Cerebellar cortex (tissue), 1 donor: ENCODE measurements around the gene MARS1.

Experiments used
- DNase-seq: peaks from one replicate; pipeline ENCODE4 v3.0.0-alpha.2; 2015; ENCODE audit warnings: low spot score

The MARS1 gene

GRCh38 chr12:57518176-57518919, 30.5 kb downstream of the MARS1 start:
- peak; percentile 53 for DNase-seq

GRCh38 chr12:57518920-57519795, 31.3 kb downstream of the MARS1 start:
- DNase-seq: no peak

DNA sequence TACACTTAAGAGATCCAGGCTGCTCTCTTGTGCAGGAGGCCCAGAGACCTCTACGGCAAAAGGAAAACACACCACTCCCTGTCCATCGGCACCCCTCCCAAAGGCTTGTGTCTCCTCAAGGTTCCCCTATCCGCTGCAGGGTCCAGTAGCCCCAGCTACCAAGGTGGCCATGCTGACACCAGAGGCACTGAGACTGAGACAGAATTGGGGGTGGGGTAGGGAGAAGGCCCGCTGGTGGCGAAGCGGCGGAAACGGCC, 31.9 kb downstream of the MARS1 start:
- peak; percentile 40 for DNase-seq

DNA sequence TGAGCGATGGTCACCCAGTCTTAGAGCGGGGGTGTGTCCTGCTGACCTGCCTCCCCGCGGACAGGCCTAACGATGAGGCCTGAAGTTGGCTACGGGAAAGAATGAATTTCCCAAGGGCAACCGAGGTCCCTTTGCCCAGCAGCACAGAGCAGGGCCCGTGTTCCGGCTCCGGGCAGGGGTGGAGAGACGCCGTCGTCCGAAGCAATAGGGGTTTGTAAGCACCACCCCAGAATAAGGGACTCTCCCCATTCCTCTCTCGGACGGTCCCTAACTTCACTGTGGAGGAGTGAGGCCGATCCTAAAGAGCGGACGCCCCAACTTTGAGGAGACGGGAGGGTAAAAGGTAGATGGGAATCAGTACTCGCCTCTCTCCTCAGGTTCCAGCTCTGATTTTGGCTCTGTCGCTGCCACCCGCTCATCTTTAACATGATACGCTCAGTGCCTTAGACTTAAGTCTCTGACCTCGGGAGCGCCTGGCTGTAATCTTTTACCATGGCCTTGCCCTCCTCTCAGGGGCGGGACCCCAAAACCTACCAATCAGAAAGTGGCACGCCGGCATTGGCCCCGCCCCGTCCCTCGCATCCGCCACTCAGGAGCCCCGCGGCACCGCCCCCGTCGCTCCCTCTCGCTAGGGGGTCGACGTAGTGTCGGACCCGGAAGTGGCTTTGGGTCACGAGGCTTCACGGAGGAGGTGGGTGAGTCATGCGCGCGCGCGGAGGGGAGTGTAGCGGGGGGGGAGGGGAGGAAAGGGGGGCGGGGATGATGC, 32.4 kb downstream of the MARS1 start, which contains the start of gene DDIT3:
Gene DDIT3, minus strand, starts transcription at position 462 of the 766 bp plus-strand sequence. CDS start 3,108 bp downstream, outside the sequence.
- DNase-seq: peak; percentile 98

DNA sequence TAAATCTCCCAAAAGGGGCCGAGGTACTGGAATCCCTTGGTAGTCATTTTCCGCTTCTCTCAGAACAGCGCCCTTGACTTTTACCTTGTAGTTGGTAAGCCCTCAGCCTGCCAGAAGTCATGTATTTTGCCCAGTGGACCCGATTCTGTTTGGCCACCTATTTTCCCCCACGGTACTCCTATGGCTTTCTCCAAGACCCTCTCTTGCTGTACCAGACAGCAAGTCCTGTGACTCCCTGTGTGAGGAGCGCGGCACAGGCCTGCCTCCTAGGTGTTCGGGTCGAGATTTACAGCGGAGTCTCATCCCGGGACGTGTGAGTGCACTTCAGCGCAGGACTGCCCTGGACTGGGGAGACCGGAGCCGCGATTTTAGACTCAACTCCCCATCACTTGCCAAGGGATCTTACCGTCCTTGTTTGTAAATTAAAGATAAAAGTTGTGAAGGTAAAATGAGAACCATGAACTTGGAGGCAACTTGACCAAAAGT, 33.7 kb downstream of the MARS1 start:
- DNase-seq: peak; percentile 80

GRCh38 chr12:57522011-57522886, 34.4 kb downstream of the MARS1 start, which contains the start of gene MBD6:
Gene MBD6, plus strand, starts transcription at chr12:57522824. Its CDS starts 1,480 bp downstream, at chr12:57524304.
- peak; percentile 86 for DNase-seq

DNA sequence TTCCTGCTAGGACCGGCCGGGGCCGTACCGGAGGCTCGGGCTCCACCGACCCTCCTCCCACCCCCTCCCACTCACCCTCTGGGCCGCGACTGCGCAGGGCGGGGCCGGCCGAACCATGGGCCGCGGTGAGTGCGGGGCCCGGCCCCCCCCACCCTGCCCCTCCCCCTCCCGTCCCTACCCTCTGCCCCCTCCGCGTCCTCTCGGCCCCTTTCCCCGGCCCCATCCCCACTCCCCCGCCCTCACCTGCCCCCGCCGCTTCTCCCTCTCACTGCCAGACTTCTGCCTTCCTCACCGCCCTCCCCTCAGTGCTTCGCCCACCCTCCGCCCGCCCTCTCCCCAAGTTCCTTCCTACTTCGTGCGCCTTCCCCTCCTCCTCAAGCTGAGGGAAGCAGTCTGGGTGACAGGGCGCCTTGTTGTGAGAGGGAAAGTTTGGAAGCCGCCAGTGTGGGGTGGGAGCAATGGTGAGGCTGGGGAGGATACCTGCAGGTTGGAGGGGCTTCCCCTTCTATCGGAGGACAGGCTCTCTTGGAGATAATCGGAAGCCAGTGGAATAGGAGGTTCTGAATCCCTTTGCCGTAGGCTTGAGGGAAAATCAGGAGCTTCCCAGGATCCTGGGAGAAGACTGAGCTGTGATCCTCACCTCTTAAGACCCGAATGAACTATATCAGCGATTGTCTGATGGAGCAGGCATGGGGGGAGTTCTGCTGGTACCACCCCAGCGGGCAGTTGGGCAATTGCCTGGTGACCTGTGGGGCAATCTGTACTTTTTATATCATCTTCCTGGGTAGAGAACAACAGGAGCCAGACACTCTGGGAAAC, 35.2 kb downstream of the MARS1 start:
- DNase-seq: peak; percentile 53

DNA sequence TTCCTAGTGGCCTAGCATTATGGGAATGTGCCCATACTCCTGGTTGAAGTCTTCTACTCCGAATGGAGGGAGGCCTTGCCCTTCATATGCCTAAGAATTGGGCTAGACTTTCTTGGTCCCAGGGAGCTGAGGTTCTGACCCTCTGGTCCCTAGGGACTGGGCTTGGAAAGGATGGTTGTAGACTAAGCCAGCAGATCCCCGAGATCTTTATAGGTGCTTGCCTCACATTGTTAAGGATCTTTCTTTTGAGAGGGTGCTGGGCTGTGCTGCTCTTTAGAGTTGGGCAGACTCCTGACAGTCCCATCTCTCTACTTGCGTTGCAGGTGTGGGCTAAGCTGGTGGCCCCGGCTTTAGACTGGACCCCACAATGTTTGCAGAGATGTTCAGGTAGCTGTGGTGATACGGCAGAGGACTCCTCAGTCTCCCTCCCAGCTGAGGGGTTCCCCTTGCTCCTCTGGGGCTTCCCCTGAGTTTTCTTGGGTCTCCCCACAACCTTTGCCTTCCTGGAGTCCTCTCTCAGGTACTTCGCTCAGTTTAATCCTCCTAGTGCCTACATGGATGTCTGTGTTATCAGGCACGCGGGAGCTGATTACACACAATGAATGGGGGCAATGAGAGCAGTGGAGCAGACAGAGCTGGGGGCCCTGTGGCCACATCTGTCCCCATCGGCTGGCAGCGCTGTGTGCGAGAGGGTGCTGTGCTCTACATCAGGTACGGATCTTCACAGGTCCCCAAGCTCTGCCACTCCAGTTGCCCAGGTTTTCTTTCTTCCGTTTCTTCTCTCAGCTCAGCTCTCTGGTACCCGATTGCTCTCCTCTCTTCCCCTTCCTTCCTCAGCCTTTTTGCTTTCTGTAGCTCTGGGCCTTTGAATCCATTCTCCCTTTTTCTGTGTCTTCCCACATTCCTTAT, 36.1 kb downstream of the MARS1 start:
- no peak for DNase-seq

DNA sequence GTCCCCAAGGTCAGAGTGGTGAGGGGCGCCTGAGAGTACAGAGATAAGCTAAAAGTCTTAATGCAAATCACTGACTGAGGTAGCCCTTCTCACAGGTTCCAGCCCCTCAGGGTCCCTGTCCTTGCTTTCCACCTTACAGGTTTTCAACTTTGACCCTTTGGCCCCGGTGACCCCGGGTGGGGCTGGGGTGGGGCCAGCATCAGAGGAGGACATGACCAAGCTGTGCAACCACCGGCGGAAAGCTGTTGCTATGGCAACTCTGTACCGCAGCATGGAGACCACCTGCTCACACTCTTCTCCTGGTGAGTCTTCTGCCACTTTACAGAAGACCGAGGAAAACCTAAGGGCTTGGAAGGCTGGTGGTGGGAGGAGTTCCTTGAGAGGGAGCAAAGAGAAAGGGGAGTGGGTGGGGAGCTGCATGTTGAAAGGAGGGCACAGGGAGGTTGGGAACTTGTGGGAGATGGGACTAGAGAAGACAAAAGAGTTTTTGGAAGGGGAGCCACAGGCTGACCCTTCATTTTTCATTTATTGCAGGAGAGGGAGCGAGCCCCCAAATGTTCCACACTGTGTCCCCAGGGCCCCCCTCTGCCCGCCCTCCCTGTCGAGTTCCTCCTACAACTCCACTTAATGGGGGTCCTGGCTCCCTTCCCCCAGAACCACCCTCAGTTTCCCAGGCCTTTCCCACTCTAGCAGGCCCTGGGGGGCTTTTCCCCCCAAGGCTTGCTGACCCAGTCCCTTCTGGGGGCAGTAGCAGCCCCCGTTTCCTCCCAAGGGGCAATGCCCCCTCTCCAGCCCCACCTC, 37.1 kb downstream of the MARS1 start:
- DNase-seq: no peak

DNA sequence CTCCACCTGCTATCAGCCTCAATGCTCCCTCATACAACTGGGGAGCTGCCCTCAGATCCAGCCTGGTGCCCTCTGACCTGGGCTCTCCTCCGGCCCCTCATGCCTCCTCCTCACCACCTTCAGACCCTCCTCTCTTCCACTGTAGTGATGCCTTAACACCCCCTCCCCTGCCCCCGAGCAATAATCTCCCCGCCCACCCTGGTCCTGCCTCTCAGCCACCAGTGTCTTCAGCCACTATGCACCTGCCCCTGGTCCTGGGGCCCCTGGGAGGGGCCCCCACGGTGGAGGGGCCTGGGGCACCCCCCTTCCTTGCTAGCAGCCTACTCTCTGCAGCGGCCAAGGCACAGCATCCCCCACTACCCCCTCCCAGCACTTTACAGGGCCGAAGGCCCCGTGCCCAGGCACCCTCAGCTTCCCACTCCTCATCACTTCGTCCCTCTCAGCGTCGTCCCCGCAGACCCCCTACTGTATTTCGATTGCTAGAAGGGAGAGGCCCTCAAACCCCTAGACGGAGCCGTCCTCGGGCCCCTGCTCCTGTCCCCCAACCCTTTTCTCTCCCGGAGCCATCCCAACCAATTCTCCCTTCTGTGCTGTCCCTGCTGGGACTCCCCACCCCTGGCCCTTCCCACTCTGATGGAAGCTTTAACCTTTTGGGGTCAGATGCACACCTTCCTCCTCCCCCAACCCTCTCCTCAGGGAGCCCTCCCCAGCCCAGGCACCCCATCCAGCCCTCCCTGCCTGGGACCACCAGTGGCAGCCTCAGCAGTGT, 37.9 kb downstream of the MARS1 start:
- DNase-seq: no peak

DNA sequence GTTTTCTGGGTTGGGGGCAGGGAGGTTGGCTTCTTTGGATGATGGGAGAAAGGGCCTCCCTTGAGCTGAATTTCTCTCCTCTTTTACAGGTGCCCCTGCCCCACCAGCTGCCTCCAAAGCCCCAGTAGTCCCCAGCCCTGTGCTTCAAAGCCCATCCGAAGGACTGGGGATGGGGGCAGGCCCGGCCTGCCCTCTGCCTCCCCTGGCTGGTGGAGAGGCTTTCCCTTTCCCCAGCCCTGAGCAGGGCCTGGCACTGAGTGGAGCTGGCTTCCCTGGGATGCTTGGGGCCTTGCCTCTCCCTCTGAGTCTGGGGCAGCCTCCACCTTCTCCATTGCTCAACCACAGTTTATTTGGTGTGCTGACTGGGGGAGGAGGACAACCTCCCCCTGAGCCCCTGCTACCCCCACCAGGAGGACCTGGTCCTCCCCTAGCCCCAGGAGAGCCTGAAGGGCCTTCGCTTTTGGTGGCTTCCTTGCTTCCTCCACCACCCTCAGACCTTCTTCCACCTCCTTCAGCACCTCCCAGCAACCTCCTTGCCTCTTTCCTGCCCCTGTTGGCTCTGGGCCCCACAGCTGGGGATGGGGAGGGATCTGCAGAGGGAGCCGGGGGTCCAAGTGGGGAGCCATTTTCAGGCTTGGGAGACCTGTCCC, 38.7 kb downstream of the MARS1 start:
- DNase-seq: no peak

- no peak for DNase-seq
These were observed 39.3 kb downstream of the MARS1 start for GRCh38 chr12:57527184-57527583.

- DNase-seq: no peak
These were observed 40.3 kb downstream of the MARS1 start for GRCh38 chr12:57528176-57528575.

DNA sequence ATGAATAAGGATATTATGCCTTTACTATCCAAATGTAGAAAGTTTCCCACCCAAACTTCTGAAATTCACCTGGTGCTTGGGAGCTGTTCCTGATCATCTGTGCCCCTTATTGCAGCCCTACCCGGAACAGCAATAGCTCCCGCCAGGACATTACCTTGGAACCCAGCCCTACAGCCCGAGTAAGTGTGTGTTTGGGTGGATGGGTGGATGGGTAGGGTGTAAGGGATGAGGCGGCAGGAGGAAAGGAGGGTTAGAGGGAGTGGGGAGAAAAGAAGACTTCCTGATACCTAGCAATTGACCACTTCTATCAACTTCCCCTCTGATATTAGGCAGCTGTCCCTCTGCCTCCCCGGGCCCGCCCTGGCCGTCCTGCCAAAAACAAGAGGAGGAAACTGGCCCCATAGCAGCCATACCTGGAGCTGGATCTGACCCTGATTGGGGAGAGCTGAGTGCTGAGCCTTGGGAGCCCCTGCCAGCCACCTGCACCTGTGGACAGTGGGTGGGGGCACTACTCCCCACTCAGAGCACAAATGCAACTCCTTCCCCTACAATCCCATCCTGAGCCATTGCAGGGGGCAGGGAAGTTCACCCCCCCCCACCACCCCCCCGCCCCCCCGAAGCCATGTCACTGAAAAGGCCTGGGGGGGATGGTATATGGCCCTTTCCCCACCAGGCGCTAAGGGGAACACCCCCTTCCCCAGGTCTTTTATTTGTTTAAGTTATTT, 41.1 kb downstream of the MARS1 start:
- DNase-seq: no peak

GRCh38 chr12:57529831-57530230, 42.0 kb downstream of the MARS1 start:
- DNase-seq: no peak

DNA sequence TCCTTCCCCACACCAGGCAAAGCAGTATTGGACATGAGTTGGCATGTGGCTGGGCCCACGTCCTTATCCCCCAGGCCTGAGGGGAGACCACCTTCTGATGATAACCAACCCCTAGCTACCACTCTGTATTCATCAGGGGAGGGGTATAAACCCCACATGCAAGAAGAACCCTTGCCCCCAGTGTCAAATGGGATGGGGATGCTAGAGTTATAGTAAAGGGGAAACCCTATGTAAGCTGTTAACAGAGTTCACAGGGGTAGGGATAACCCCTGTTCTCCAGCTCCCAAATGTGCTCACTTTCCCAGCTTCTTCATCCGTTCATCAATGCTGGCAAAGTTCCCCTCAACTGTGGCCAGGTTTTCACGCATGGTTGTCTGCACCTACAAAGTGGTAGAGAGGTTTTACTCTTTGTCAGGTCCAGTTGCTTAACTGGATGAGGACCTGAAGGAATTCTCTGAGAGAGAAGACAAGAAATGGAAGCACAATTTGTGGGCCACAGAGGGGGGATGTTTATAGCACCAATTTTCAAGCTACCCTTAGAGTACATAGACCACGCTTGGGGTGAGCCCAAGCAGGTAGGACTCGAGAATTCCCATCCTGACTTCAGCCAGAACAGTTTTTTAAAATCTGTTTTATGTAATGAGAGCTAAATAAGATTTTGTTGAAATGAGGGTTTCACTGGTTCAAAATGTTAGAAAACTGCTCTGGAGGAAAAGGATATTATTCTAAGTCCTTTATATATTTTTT, 42.7 kb downstream of the MARS1 start:
- DNase-seq: no peak
